SK-N-SH (cell line): ENCODE results near the gene NOSTRIN. TPM values are rescaled to one million over a fixed set of nuclear protein-coding genes. Genes with fewer than 3 reads are reported as not detected.

Source experiments
- CTCF ChIA-PET: fragments of 300-600, 350-600 bp; formaldehyde crosslinking; extraction: SDS; loops from one replicate; lab custom pipeline; 2021; lab: Yijun Ruan, JAX
- POLR2A ChIA-PET: fragments of 350-600 bp; sonication (Branson Sonifier 250); formaldehyde crosslinking; extraction: SDS; loops from one replicate; lab custom pipeline; 2020; ENCODE audit warnings: antibody characterized with exemption, inconsistent platforms; lab: Yijun Ruan, JAX
- DNase-seq: peaks from one replicate; pipeline ENCODE4 v3.0.0; 2012
- H2AFZ ChIP-seq: fragments of 200-600 bp; sonication (generic); 2 replicates; pipeline ENCODE4 v1.8.1; 2016; ENCODE audit warnings: antibody characterized with exemption, mild to moderate bottlenecking, low read depth
- H3F3A ChIP-seq: fragments of 200-600 bp; sonication (generic); replicated peaks from 2 replicates; pipeline ENCODE3; 2016; ENCODE audit warnings: antibody characterized with exemption, mild to moderate bottlenecking; ENCODE audit not compliant: insufficient read depth
- H3K27ac ChIP-seq, 2 experiments: fragments of 200-500 bp in 1 of 2; fragments of 200-600 bp in 1 of 2; sonication (Bioruptor generic) in 1 of 2; sonication (generic), shearing (Covaris generic) in 1 of 2; 2 replicates each; pipeline versions ENCODE4 v1.5.1 to v1.6.1; 2014 to 2016; ENCODE audit warnings: low read depth in 2 of 2, inconsistent platforms in 1 of 2, low read length in 1 of 2, mild to moderate bottlenecking in 1 of 2, mixed read lengths in 1 of 2
- H3K27me3 ChIP-seq: fragments of 200-600 bp; sonication (generic), shearing (Covaris generic); 2 replicates; pipeline ENCODE4 v1.6.1; 2016; ENCODE audit warnings: mixed run types; ENCODE audit not compliant: insufficient read depth
- H3K36me3 ChIP-seq, 2 experiments: fragments of 200-500 bp in 1 of 2; fragments of 200-600 bp in 1 of 2; sonication (Bioruptor generic) in 1 of 2; sonication (generic) in 1 of 2; replicated peaks in 1 of 2; 2 replicates each; pipeline versions ENCODE3 to v1.5.1; 2014 to 2016; ENCODE audit warnings: low read length in 1 of 2, mild to moderate bottlenecking in 1 of 2; ENCODE audit not compliant: insufficient read depth in 2 of 2, control insufficient read depth in 1 of 2
- H3K4me1 ChIP-seq, 2 experiments: fragments of 200-500 bp in 1 of 2; fragments of 200-600 bp in 1 of 2; sonication (Bioruptor generic) in 1 of 2; sonication (generic), shearing (Covaris generic) in 1 of 2; 2 replicates each; pipeline versions ENCODE4 v1.5.1 to v1.6.1; 2014 to 2016; ENCODE audit warnings: low read depth in 1 of 2, low read length in 1 of 2, mixed run types in 1 of 2; ENCODE audit not compliant: insufficient read depth in 2 of 2, control insufficient read depth in 1 of 2
- H3K4me2 ChIP-seq: fragments of 200-600 bp; sonication (generic), shearing (Covaris generic); 2 replicates; pipeline ENCODE4 v1.6.1; 2017; ENCODE audit warnings: mixed run types
- H3K4me3 ChIP-seq, 2 experiments: fragments of 200-500 bp in 1 of 2; fragments of 200-600 bp in 1 of 2; sonication (Bioruptor generic) in 1 of 2; sonication (generic), shearing (Covaris generic) in 1 of 2; 2 replicates each; pipeline versions ENCODE4 v1.5.1 to v1.8.1; 2014 to 2016; ENCODE audit warnings: low read depth in 2 of 2, inconsistent platforms in 1 of 2, low read length in 1 of 2, mild to moderate bottlenecking in 1 of 2, mixed read lengths in 1 of 2, moderate library complexity in 1 of 2
- H3K79me2 ChIP-seq: fragments of 200-600 bp; sonication (generic); 2 replicates; pipeline ENCODE4 v1.8.1; 2017; ENCODE audit warnings: mild to moderate bottlenecking; ENCODE audit not compliant: insufficient read depth
- H3K9ac ChIP-seq: fragments of 200-600 bp; sonication (generic); 2 replicates; pipeline ENCODE4 v1.6.1; 2017; ENCODE audit warnings: mixed run types
- H3K9me2 ChIP-seq: fragments of 200-600 bp; sonication (generic); 2 replicates; pipeline ENCODE4 v1.6.1; 2017; ENCODE audit warnings: mixed run types
- H3K9me3 ChIP-seq: fragments of 200-600 bp; sonication (generic); 2 replicates; pipeline ENCODE4 v1.6.1; 2017; ENCODE audit warnings: mixed run types, mild to moderate bottlenecking, moderate library complexity
- H4K20me1 ChIP-seq: fragments of 200-600 bp; sonication (generic); 2 replicates; pipeline ENCODE4 v1.6.1; 2017; ENCODE audit warnings: mild to moderate bottlenecking, mixed run types; ENCODE audit not compliant: insufficient read depth
- CTCF ChIP-seq: fragments of 200-600 bp; sonication (generic); IDR thresholded peaks from 2 replicates; pipeline ENCODE4 v1.6.1; 2017; ENCODE audit warnings: antibody characterized with exemption, mild to moderate bottlenecking, moderate library complexity
- EZH2phosphoT487 ChIP-seq: fragments of 200-600 bp; sonication (generic); IDR thresholded peaks from 2 replicates; pipeline ENCODE4 v1.6.1; 2017; ENCODE audit warnings: low read depth, mixed run types, mild to moderate bottlenecking, antibody characterized with exemption, moderate library complexity, borderline replicate concordance
- GATA2 ChIP-seq: sonication (generic); formaldehyde crosslinking; IDR thresholded peaks from 2 replicates; pipeline ENCODE4 v1.5.0; 2020; ENCODE audit warnings: mild to moderate bottlenecking, missing genetic modification reagents
- IRF3 ChIP-seq: fragments of 150-350 bp; IDR thresholded peaks from 2 replicates; pipeline ENCODE4 v1.6.1; 2016; ENCODE audit warnings: mild to moderate bottlenecking, low read depth, low read length
- MEF2A ChIP-seq: IDR thresholded peaks from 2 replicates; pipeline ENCODE4 v1.4.0; 2012; ENCODE audit warnings: low read depth, borderline replicate concordance
- NRF1 ChIP-seq: IDR thresholded peaks from 2 replicates; pipeline ENCODE4 v1.6.1; 2012; ENCODE audit warnings: low read depth, mild to moderate bottlenecking, low read length
- RAD21 ChIP-seq: IDR thresholded peaks from 2 replicates; pipeline ENCODE4 v1.6.1; 2012; ENCODE audit warnings: mild to moderate bottlenecking, low read length
- RCOR1 ChIP-seq: fragments of 150-350 bp; IDR thresholded peaks from 2 replicates; pipeline ENCODE4 v1.6.1; 2017; ENCODE audit warnings: antibody characterized with exemption, low read length
- USF1 ChIP-seq: IDR thresholded peaks from 2 replicates; pipeline ENCODE4 v1.4.0; 2012; ENCODE audit warnings: low read depth, borderline replicate concordance
- whole genome bisulfite sequencing: methylation state at CpG from one replicate; pipeline ENCODE4 v1.1.6; 2017; ENCODE audit warnings: low lambda C conversion rate; 5-methylcytosine and 5-hydroxymethylcytosine counted together
- polyA plus RNA-seq, 3 experiments: library from polyadenylated mRNA; depleted of rRNA; stranded (reverse); fragments of >200 nt; gene quantifications; 2 replicates each; pipeline ENCODE4 v1.2.3, GENCODE V29; 2012

Gene NOSTRIN
- polyA plus RNA-seq, 1 of the 3 experiments (the other 2 are of a cell fraction) = not detected

GRCh38 chr2:168775837-168776236, 26.6 kb upstream of the NOSTRIN start (continued):
- TF ChIP-seq USF1 (no peak), EZH2phosphoT487 (no peak)
- TF ChIP-seq, all 33 proteins: peak for 0

GRCh38 chr2:168780669-168781071, 21.8 kb upstream of the NOSTRIN start:
- H3K4me1 ChIP-seq = no peaks in the 10 kb centered on the region
- H3K4me3 ChIP-seq = no peak overlapping the region
- no peaks in the 10 kb centered on the region for H3K27me3 ChIP-seq
- no peak overlapping the region for H3K9ac ChIP-seq
- H4K20me1 ChIP-seq = no peaks in the 10 kb centered on the region
- no peak overlapping the region for H3K27ac ChIP-seq
- no peaks in the 10 kb centered on the region for H3K79me2 ChIP-seq
- no peak overlapping the region for H2AFZ ChIP-seq
- POLR2A ChIA-PET = no interaction called here
- no peak for TF ChIP-seq NRF1
- no peak for DNase-seq
- WGBS = 85% methylated on average over 1 of the region's 1 CpG
- no peaks in the 10 kb centered on the region for H3K9me2 ChIP-seq
- no peaks in the 10 kb centered on the region for H3K9me3 ChIP-seq
- CTCF ChIA-PET = no interaction called here
- no peak overlapping the region for H3K4me2 ChIP-seq
- no peaks in the 10 kb centered on the region for H3F3A ChIP-seq
- H3K36me3 ChIP-seq = no peaks in the 10 kb centered on the region

GRCh38 chr2:168781191-168781817, 21.1 kb upstream of the NOSTRIN start:
- no peak overlapping the region for H3K4me3 ChIP-seq
- no peak for DNase-seq
- no peaks in the 10 kb centered on the region for H3K9me2 ChIP-seq
- H2AFZ ChIP-seq = no peak overlapping the region
- no peaks in the 10 kb centered on the region for H3K27me3 ChIP-seq
- CTCF ChIA-PET = no interaction called here
- TF ChIP-seq RCOR1 = no peak
- TF ChIP-seq NRF1 = no peak
- TF ChIP-seq CTCF = no peak
- TF ChIP-seq RAD21 = no peak
- no peak for TF ChIP-seq IRF3
- TF ChIP-seq GATA2 = no peak
- no peak for TF ChIP-seq MEF2A
- no peaks in the 10 kb centered on the region for H4K20me1 ChIP-seq
- H3K9me3 ChIP-seq = no peaks in the 10 kb centered on the region
- H3K9ac ChIP-seq = no peak overlapping the region
- H3K79me2 ChIP-seq = no peaks in the 10 kb centered on the region
- H3F3A ChIP-seq = no peaks in the 10 kb centered on the region
- H3K27ac ChIP-seq = no peak overlapping the region
- no peaks in the 10 kb centered on the region for H3K36me3 ChIP-seq
- WGBS = 86% methylated on average over 2 of the region's 2 CpGs
- POLR2A ChIA-PET = no interaction called here
- H3K4me1 ChIP-seq = no peaks in the 10 kb centered on the region
- no peak overlapping the region for H3K4me2 ChIP-seq
